GM12891 (cell line): Measurements from ENCODE around the gene OR2V2.

Experiments used
- POLR2A ChIP-seq: IDR thresholded peaks from 2 replicates; pipeline ENCODE4 v1.6.1; 2011; ENCODE audit warnings: low read depth, low read length, control low read depth
- POLR2AphosphoS5 ChIP-seq: IDR thresholded peaks from 2 replicates; pipeline ENCODE4 v1.6.1; 2011; ENCODE audit warnings: low read depth, low read length, control low read depth
- SPI1 ChIP-seq: IDR thresholded peaks from 2 replicates; pipeline ENCODE4 v1.6.1; 2011; ENCODE audit warnings: low read depth, low read length, control low read depth
- TAF1 ChIP-seq: IDR thresholded peaks from 2 replicates; pipeline ENCODE4 v1.6.1; 2011; ENCODE audit warnings: low read depth, low read length, control low read depth

GRCh38 chr5:181194489-181195248, 47.3 kb downstream of the OR2V2 start:
- TF ChIP-seq TAF1 (no peak), POLR2AphosphoS5 (no peak), SPI1 (no peak), POLR2A (no peak)
